ENCODE results near the gene UNKL. TPM values are rescaled to one million over a fixed set of nuclear protein-coding genes. Genes with fewer than 3 reads are reported as not detected.

UNKL gene
- total RNA-seq, 1 donor from 2014 or later, result 144 TPM

GRCh38 chr16:1345651-1346421 is 68.7 kb downstream of the UNKL start:
- intact Hi-C loops (cut with DNase I), result no loop called here
- Histone ChIP-seq H3K27me3 (no peaks in the 10 kb centered on the region), H3K36me3 (peaks cover 11 to 27% of the 10 kb centered on the region in 2 donors), H3K9me3 (no peaks in the 10 kb centered on the region), H3K4me3 (no peak overlapping the region), H3K27ac (no peak overlapping the region), H3K4me1 (peaks cover 4 to 13% of the 10 kb centered on the region in 2 donors)
- TF ChIP-seq CTCF (IDR thresholded peaks at IDR 0.05), result no peak
- no peak for DNase-seq (ENCODE audit: low spot score in 2 of 2)

GRCh38 chr16:1345087-1345486 is 69.4 kb downstream of the UNKL start:
- H3K27ac ChIP-seq, result no peak overlapping the region
- H3K27me3 ChIP-seq, result no peaks in the 10 kb centered on the region
- no peak overlapping the region for H3K4me3 ChIP-seq
- TF ChIP-seq CTCF (IDR thresholded peaks at IDR 0.05), result no peak
- intact Hi-C loops (cut with DNase I), result no loop called here
- no peak for DNase-seq (ENCODE audit: low spot score in 2 of 2)
- peaks cover 0 to 8% of the 10 kb centered on the region in 2 donors for H3K4me1 ChIP-seq
- H3K9me3 ChIP-seq, result no peaks in the 10 kb centered on the region
- H3K36me3 ChIP-seq, result peaks cover 11 to 27% of the 10 kb centered on the region in 2 donors

- DNase-seq (ENCODE audit: low spot score in 2 of 2), result no peak
- peaks cover 11 to 21% of the 10 kb centered on the region in 2 donors for H3K36me3 ChIP-seq
- H3K27me3 ChIP-seq, result no peaks in the 10 kb centered on the region
- no peak overlapping the region for H3K27ac ChIP-seq
- TF ChIP-seq CTCF (IDR thresholded peaks at IDR 0.05), result no peak
- H3K4me1 ChIP-seq, result peaks cover 0 to 8% of the 10 kb centered on the region in 2 donors
- intact Hi-C loops (cut with DNase I), result no loop called here
- H3K4me3 ChIP-seq, result no peak overlapping the region
- no peaks in the 10 kb centered on the region for H3K9me3 ChIP-seq
Observed at GRCh38 chr16:1344499-1344898, 70.0 kb downstream of the UNKL start.

GRCh38 chr16:1343428-1344242 is 70.9 kb downstream of the UNKL start:
- Histone ChIP-seq H3K4me3 (peak overlapping the region in 1 of 2 donors; percentile 23), H3K9me3 (no peaks in the 10 kb centered on the region), H3K27me3 (no peaks in the 10 kb centered on the region), H3K4me1 (peaks cover 0 to 8% of the 10 kb centered on the region in 2 donors), H3K36me3 (peaks cover 3 to 13% of the 10 kb centered on the region in 2 donors), H3K27ac (no peak overlapping the region)
- TF ChIP-seq CTCF (IDR thresholded peaks at IDR 0.05), result no peak
- DNase-seq (ENCODE audit: low spot score in 2 of 2), result no peak
- intact Hi-C loops (cut with DNase I), result no loop called here

GRCh38 chr16:1342526-1343427 is 71.7 kb downstream of the UNKL start:
- H3K4me1 ChIP-seq, result peaks cover 0 to 8% of the 10 kb centered on the region in 2 donors
- H3K36me3 ChIP-seq, result peaks cover 0 to 4% of the 10 kb centered on the region in 2 donors
- H3K4me3 ChIP-seq, result peak overlapping the region in 1 of 2 donors; percentile 23
- no peaks in the 10 kb centered on the region for H3K9me3 ChIP-seq
- H3K27me3 ChIP-seq, result no peaks in the 10 kb centered on the region
- intact Hi-C loops (cut with DNase I), result no loop called here
- no peak overlapping the region for H3K27ac ChIP-seq
- no peak for TF ChIP-seq CTCF (IDR thresholded peaks at IDR 0.05)
- DNase-seq (ENCODE audit: low spot score in 2 of 2), result peak; percentile 76 to 91

Data from ascending aorta (tissue), 2 donors.